HEK293 (cell line): ENCODE data around the gene GRK7.

ENCODE experiments used
- CTCF ChIA-PET: fragments of 350-600 bp; formaldehyde crosslinking; extraction: SDS; loops from one replicate; lab custom pipeline; 2021; ENCODE audit warnings: antibody characterized with exemption; lab: Yijun Ruan, JAX
- POLR2A ChIA-PET: fragments of 300-600 bp; formaldehyde crosslinking; extraction: SDS; loops from one replicate; lab custom pipeline; 2020; ENCODE audit warnings: antibody characterized with exemption, inconsistent platforms; lab: Yijun Ruan, JAX
- H3K27ac ChIP-seq: fragments of 200-500 bp; sonication (Bioruptor generic); 2 replicates; pipeline ENCODE4 v1.5.1; 2014; ENCODE audit warnings: low read depth, low read length, control low read depth, inconsistent platforms; ENCODE audit errors: extremely low read depth
- H3K36me3 ChIP-seq, 2 experiments: fragments of 200-500 bp in 1 of 2; sonication (Bioruptor generic) in 1 of 2; 1 replicate in 1 of 2; 2 replicates in 1 of 2; pipeline ENCODE4 v1.5.1; 2014 to 2017; ENCODE audit warnings: inconsistent platforms in 2 of 2, low read length in 2 of 2; ENCODE audit not compliant: control insufficient read depth in 2 of 2, insufficient read depth in 1 of 2
- H3K4me1 ChIP-seq: fragments of 200-500 bp; sonication (Bioruptor generic); 2 replicates; pipeline ENCODE4 v1.5.1; 2014; ENCODE audit warnings: mild to moderate bottlenecking, low read length, inconsistent platforms; ENCODE audit not compliant: control insufficient read depth, insufficient read depth
- H3K4me3 ChIP-seq: 2 replicates; pipeline ENCODE4 v1.5.1; 2011; ENCODE audit warnings: low read depth, mild to moderate bottlenecking, control low read depth, low read length, moderate library complexity
- H3K9me3 ChIP-seq: fragments of 200-500 bp; sonication (Bioruptor generic); 2 replicates; pipeline ENCODE4 v1.5.1; 2014; ENCODE audit warnings: low read depth, low read length, inconsistent platforms; ENCODE audit not compliant: control insufficient read depth, insufficient read depth
- BCL11B ChIP-seq: fragments of 450-650 bp; formaldehyde crosslinking; IDR thresholded peaks from 2 replicates; pipeline ENCODE4 v1.5.1; 2016; ENCODE audit warnings: low read depth, missing biosample characterization, missing genetic modification characterization
- GLI2 ChIP-seq: fragments of 450-650 bp; formaldehyde crosslinking; IDR thresholded peaks from 2 replicates; pipeline ENCODE4; 2017; ENCODE audit warnings: missing biosample characterization, missing genetic modification characterization, low read depth, borderline replicate concordance
- GLIS1 ChIP-seq: fragments of 450-650 bp; formaldehyde crosslinking; IDR thresholded peaks from 2 replicates; pipeline ENCODE4 v1.5.1; 2016; ENCODE audit warnings: missing biosample characterization, missing genetic modification characterization
- IKZF3 ChIP-seq: fragments of 450-650 bp; IDR thresholded peaks from 2 replicates; pipeline ENCODE4 v1.5.0; 2018; ENCODE audit warnings: missing biosample characterization, mild to moderate bottlenecking, missing genetic modification characterization, moderate library complexity
- OVOL3 ChIP-seq: fragments of 450-650 bp; formaldehyde crosslinking; IDR thresholded peaks from 2 replicates; pipeline ENCODE4 v1.5.1; 2016; ENCODE audit warnings: missing biosample characterization, missing genetic modification characterization
- REPIN1 ChIP-seq: fragments of 450-650 bp; formaldehyde crosslinking; IDR thresholded peaks from 2 replicates; pipeline ENCODE4 v1.5.1; 2017; ENCODE audit warnings: missing biosample characterization, missing genetic modification characterization, low read depth
- SP2 ChIP-seq: fragments of 450-650 bp; formaldehyde crosslinking; IDR thresholded peaks from 2 replicates; pipeline ENCODE4 v1.5.1; 2016; ENCODE audit warnings: missing biosample characterization, missing genetic modification characterization
- WT1 ChIP-seq: fragments of 450-650 bp; formaldehyde crosslinking; IDR thresholded peaks from 2 replicates; pipeline ENCODE4 v1.5.1; 2016; ENCODE audit warnings: missing biosample characterization, missing genetic modification characterization
- ZNF10 ChIP-seq: fragments of 450-650 bp; formaldehyde crosslinking; IDR thresholded peaks from 2 replicates; pipeline ENCODE4 v1.5.1; 2017; ENCODE audit warnings: missing biosample characterization, missing genetic modification characterization
- ZNF223 ChIP-seq: fragments of 450-650 bp; formaldehyde crosslinking; IDR thresholded peaks from 2 replicates; pipeline ENCODE4 v1.5.1; 2016; ENCODE audit warnings: missing biosample characterization, missing genetic modification characterization
- ZNF274 ChIP-seq, 2 experiments: fragments of 200-500 bp in 1 of 2; fragments of 450-650 bp in 1 of 2; sonication (Bioruptor generic) in 1 of 2; formaldehyde crosslinking in 1 of 2; IDR thresholded peaks; 2 replicates each; pipeline versions ENCODE4 v1.5.1 to v1.6.1; 2014 to 2016; ENCODE audit warnings: borderline replicate concordance in 1 of 2, inconsistent platforms in 1 of 2, low read length in 1 of 2, missing biosample characterization in 1 of 2, missing genetic modification characterization in 1 of 2
- ZNF292 ChIP-seq: fragments of 450-650 bp; formaldehyde crosslinking; IDR thresholded peaks from 2 replicates; pipeline ENCODE4 v1.5.1; 2016; ENCODE audit warnings: low read depth, missing biosample characterization, missing genetic modification characterization, borderline replicate concordance
- ZNF302 ChIP-seq: fragments of 450-650 bp; formaldehyde crosslinking; IDR thresholded peaks from 2 replicates; pipeline ENCODE4 v1.5.1; 2016; ENCODE audit warnings: missing biosample characterization, missing genetic modification characterization, low read depth
- ZNF311 ChIP-seq: fragments of 450-650 bp; formaldehyde crosslinking; IDR thresholded peaks from 2 replicates; pipeline ENCODE4 v1.5.1; 2017; ENCODE audit warnings: missing biosample characterization, missing genetic modification characterization, borderline replicate concordance
- ZNF341 ChIP-seq: fragments of 450-650 bp; formaldehyde crosslinking; IDR thresholded peaks from 2 replicates; pipeline ENCODE4; 2016; ENCODE audit warnings: low read depth, missing biosample characterization, missing genetic modification characterization
- ZNF362 ChIP-seq: fragments of 450-650 bp; formaldehyde crosslinking; IDR thresholded peaks from 2 replicates; pipeline ENCODE4 v1.5.1; 2016; ENCODE audit warnings: missing biosample characterization, missing genetic modification characterization
- ZNF621 ChIP-seq: fragments of 450-650 bp; formaldehyde crosslinking; IDR thresholded peaks from 2 replicates; pipeline ENCODE4 v1.5.1; 2017; ENCODE audit warnings: missing biosample characterization, missing genetic modification characterization
- ZNF654 ChIP-seq: fragments of 450-650 bp; formaldehyde crosslinking; IDR thresholded peaks from 2 replicates; pipeline ENCODE4 v1.5.1; 2016; ENCODE audit warnings: low read depth, missing biosample characterization, missing genetic modification characterization
- ZNF658 ChIP-seq: fragments of 450-650 bp; formaldehyde crosslinking; IDR thresholded peaks from 2 replicates; pipeline ENCODE4; 2016; ENCODE audit warnings: missing biosample characterization, missing genetic modification characterization
- ZNF692 ChIP-seq: fragments of 450-650 bp; formaldehyde crosslinking; IDR thresholded peaks from 2 replicates; pipeline ENCODE4 v1.5.1; 2016; ENCODE audit warnings: missing biosample characterization, missing genetic modification characterization
- ZNF76 ChIP-seq: fragments of 450-650 bp; formaldehyde crosslinking; IDR thresholded peaks from 2 replicates; pipeline ENCODE4; 2016; ENCODE audit warnings: low read depth, missing biosample characterization, missing genetic modification characterization, borderline replicate concordance
- TF ChIP-seq, protein P1 (sequence below): fragments of 450-650 bp; formaldehyde crosslinking; IDR thresholded peaks from 2 replicates; pipeline ENCODE4 v1.5.1; 2016; ENCODE audit warnings: missing biosample characterization, missing genetic modification characterization
- TF ChIP-seq, protein P2 (sequence below): fragments of 450-650 bp; formaldehyde crosslinking; IDR thresholded peaks from 2 replicates; pipeline ENCODE4 v1.5.0; 2017; ENCODE audit warnings: missing biosample characterization, missing genetic modification characterization, borderline replicate concordance
- TF ChIP-seq, protein P3 (sequence below): fragments of 450-650 bp; formaldehyde crosslinking; IDR thresholded peaks from 2 replicates; pipeline ENCODE4 v1.5.1; 2016; ENCODE audit warnings: missing biosample characterization, missing genetic modification characterization

Gene GRK7

GRCh38 chr3:141722648-141723047 lies 40.6 kb upstream of the GRK7 start:
- Histone ChIP-seq H3K27ac (no peak overlapping the region), H3K36me3 (no peaks in the 10 kb centered on the region), H3K4me1 (no peaks in the 10 kb centered on the region), H3K9me3 (no peaks in the 10 kb centered on the region), H3K4me3 (no peak overlapping the region)
- ChIA-PET POLR2A (no interaction called here), CTCF (interaction anchor here (0.6 to 1.1 kb wide), 3 partner anchors 10 to 272 kb away, joined by 3 read pairs; no protein-coding TSS in a partner anchor)
- TF ChIP-seq IKZF3 (tag by site-specific recombination): no peak
- no peak for TF ChIP-seq GLI2 (tag by site-specific recombination)
- no peak for TF ChIP-seq REPIN1 (tag by site-specific recombination)
- TF ChIP-seq ZNF621 (tag by site-specific recombination): no peak
- TF ChIP-seq ZNF10 (tag by site-specific recombination): no peak
- TF ChIP-seq ZNF311 (tag by site-specific recombination): no peak
- no peak for TF ChIP-seq ZNF692 (tag by site-specific recombination)
- TF ChIP-seq OVOL3 (tag by site-specific recombination): no peak
- TF ChIP-seq, protein P1, sequence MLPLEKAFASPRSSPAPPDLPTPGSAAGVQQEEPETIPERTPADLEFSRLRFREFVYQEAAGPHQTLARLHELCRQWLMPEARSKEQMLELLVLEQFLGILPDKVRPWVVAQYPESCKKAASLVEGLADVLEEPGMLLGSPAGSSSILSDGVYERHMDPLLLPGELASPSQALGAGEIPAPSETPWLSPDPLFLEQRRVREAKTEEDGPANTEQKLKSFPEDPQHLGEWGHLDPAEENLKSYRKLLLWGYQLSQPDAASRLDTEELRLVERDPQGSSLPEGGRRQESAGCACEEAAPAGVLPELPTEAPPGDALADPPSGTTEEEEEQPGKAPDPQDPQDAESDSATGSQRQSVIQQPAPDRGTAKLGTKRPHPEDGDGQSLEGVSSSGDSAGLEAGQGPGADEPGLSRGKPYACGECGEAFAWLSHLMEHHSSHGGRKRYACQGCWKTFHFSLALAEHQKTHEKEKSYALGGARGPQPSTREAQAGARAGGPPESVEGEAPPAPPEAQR: no peak
- no peak for TF ChIP-seq ZNF274 (IDR thresholded peaks at IDR 0.05; ENCODE audit: low read length)
- TF ChIP-seq ZNF274 (tag by site-specific recombination; IDR thresholded peaks at IDR 0.05; ENCODE audit: borderline replicate concordance): no peak
- no peak for TF ChIP-seq ZNF658 (tag by site-specific recombination)
- TF ChIP-seq ZNF302 (tag by site-specific recombination): no peak
- no peak for TF ChIP-seq GLIS1 (tag by site-specific recombination)
- no peak for TF ChIP-seq ZNF292 (tag by site-specific recombination)

DNA sequence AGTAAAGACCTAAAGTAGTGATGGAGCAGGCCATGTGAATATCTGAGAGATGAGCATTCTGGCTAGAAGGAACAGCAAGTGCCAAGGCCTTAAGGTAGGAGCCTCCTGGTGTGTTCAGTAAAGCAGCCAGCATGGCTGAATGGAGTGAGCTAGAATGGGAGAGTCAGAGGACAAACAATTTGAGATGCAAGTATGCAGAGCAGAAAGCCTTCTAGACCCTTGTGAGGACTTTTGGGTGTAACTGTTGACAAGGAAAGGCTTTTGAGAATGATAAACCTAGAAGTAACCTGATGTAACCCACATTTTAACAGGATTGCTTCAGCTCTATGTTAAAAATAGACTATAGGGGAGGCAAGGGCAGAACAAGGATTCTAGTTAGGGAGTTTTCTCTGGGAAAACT lies 40.0 kb upstream of the GRK7 start:
- Histone ChIP-seq H3K9me3 (no peaks in the 10 kb centered on the region), H3K27ac (no peak overlapping the region), H3K4me3 (no peak overlapping the region), H3K4me1 (no peaks in the 10 kb centered on the region), H3K36me3 (no peaks in the 10 kb centered on the region)
- ChIA-PET CTCF (interaction anchor here (0.6 kb wide), 1 partner anchor 9 kb away, joined by 3 read pairs; no protein-coding TSS in a partner anchor), POLR2A (no interaction called here)
- TF ChIP-seq SP2 (tag by site-specific recombination) (no peak), BCL11B (tag by site-specific recombination) (no peak), ZNF341 (tag by site-specific recombination) (no peak), WT1 (no peak), ZNF292 (tag by site-specific recombination) (no peak), ZNF362 (tag by site-specific recombination) (no peak), ZNF76 (no peak), ZNF223 (no peak), ZNF654 (tag by site-specific recombination) (no peak), ZNF621 (tag by site-specific recombination) (no peak)
- TF ChIP-seq, protein P2, sequence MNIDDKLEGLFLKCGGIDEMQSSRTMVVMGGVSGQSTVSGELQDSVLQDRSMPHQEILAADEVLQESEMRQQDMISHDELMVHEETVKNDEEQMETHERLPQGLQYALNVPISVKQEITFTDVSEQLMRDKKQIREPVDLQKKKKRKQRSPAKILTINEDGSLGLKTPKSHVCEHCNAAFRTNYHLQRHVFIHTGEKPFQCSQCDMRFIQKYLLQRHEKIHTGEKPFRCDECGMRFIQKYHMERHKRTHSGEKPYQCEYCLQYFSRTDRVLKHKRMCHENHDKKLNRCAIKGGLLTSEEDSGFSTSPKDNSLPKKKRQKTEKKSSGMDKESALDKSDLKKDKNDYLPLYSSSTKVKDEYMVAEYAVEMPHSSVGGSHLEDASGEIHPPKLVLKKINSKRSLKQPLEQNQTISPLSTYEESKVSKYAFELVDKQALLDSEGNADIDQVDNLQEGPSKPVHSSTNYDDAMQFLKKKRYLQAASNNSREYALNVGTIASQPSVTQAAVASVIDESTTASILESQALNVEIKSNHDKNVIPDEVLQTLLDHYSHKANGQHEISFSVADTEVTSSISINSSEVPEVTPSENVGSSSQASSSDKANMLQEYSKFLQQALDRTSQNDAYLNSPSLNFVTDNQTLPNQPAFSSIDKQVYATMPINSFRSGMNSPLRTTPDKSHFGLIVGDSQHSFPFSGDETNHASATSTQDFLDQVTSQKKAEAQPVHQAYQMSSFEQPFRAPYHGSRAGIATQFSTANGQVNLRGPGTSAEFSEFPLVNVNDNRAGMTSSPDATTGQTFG (tag by site-specific recombination): no peak
- TF ChIP-seq, protein P3, sequence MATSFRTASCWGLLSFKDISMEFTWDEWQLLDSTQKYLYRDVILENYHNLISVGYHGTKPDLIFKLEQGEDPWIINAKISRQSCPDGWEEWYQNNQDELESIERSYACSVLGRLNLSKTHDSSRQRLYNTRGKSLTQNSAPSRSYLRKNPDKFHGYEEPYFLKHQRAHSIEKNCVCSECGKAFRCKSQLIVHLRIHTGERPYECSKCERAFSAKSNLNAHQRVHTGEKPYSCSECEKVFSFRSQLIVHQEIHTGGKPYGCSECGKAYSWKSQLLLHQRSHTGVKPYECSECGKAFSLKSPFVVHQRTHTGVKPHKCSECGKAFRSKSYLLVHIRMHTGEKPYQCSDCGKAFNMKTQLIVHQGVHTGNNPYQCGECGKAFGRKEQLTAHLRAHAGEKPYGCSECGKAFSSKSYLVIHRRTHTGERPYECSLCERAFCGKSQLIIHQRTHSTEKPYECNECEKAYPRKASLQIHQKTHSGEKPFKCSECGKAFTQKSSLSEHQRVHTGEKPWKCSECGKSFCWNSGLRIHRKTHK (tag by site-specific recombination): no peak
